Effector memory CD8-positive, alpha-beta T cell (primary cell): ENCODE measurements around the gene MRAP2.

Experiments used
- ATAC-seq: fragments of 150-1000 bp; cut with Tn5 transposase; replicated peaks from 2 replicates; pipeline ENCODE4 v1.10.0; 2021; ENCODE audit warnings: mild to moderate bottlenecking, moderate library complexity
- DNase-seq, 3 experiments: peaks; one replicate each; pipeline ENCODE4 v3.0.0; 2021
- H3K27ac Mint-ChIP-seq, 2 donors: one replicate each; pipeline ENCODE4 v1.8.0; 2022; ENCODE audit warnings: mild to moderate bottlenecking in 2 of 2, mixed read lengths in 2 of 2, moderate library complexity in 2 of 2
- H3K27me3 Mint-ChIP-seq, 2 donors: one replicate each; pipeline ENCODE4 v1.8.0; 2022; ENCODE audit warnings: mixed read lengths in 2 of 2
- H3K36me3 Mint-ChIP-seq: one replicate; pipeline ENCODE4 v1.8.0; 2022; ENCODE audit warnings: mild to moderate bottlenecking, moderate library complexity, mixed read lengths; ENCODE audit not compliant: insufficient read depth
- H3K4me1 Mint-ChIP-seq, 2 donors: one replicate each; pipeline ENCODE4 v1.8.0; 2022; ENCODE audit warnings: low read depth in 2 of 2, mixed read lengths in 2 of 2
- H3K4me3 Mint-ChIP-seq, 2 donors: one replicate each; pipeline ENCODE4 v1.8.0; 2022; ENCODE audit warnings: mild to moderate bottlenecking in 2 of 2, mixed read lengths in 2 of 2, moderate library complexity in 2 of 2
- H3K9me3 Mint-ChIP-seq, 2 donors: one replicate each; pipeline ENCODE4 v1.8.0; 2022; ENCODE audit warnings: mixed read lengths in 2 of 2
- total RNA-seq, 9 experiments: gene quantifications; one replicate each; lab custom pipeline; 2026; lab: John Stamatoyannopoulos, UW

The MRAP2 gene, protein sequence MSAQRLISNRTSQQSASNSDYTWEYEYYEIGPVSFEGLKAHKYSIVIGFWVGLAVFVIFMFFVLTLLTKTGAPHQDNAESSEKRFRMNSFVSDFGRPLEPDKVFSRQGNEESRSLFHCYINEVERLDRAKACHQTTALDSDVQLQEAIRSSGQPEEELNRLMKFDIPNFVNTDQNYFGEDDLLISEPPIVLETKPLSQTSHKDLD
- 0 to 0.06 (median 0) reads per million in 9 experiments for total RNA-seq

DNA sequence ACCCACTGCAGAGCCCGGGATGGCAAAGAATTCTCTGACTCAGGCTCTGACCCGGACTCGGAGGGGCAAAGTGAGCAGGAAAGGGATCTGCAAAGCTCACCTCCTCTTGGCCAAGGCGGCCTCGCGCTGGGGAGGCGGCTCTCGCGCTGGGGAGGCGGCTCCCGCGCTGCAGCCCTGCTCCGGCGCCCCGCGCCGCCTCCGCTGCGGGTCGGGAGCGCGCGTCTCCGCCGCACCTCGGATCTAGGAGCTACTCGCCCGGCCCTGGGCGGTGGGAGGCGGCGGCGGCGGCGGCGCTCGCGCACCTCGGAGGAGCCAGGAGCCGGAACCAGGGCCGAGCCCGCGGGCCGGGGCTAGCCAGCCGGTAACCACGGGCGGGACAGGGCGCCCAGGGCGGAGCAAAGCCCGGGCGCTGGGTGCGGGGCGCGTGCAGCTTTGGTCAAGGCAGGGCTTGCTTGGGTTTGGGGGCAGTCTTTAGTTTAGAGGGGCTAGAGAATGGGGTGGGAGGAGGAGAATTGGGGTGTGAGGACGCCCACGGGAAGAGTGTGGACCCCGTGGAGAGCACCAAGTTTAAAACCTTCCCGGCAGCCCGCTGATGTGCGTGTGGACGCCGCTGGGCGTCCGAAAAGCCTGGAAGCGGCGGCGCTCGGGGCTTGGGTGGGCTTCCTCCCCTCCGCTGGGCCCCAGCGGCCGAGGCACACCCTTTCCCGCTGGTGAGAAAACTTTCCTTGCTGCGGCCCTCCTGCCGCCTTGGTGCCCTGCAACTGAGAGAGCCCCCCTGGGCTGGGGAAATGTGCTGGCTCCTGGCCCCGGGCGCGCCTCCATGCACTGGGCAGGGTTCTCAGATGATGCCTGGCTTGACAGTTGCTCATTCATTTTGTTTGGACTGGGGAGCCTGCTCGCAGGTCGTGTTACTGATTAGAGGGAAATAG, at the start of gene MRAP2:
Gene MRAP2, plus strand, starts transcription at position 250 of the 929 bp plus-strand sequence. CDS start 21,547 bp downstream, outside the sequence.
- ATAC-seq (no peak), DNase-seq (no peak)
- Mint-ChIP-seq H3K36me3 (no peaks in the 10 kb centered on the region), H3K4me3 (peak within 1 kb of the TSS in 1 of 2 donors; percentile 33), H3K4me1 (peaks cover 0 to 2% of the 10 kb centered on the region in 2 donors), H3K27me3 (peaks cover 46 to 64% of the 10 kb centered on the region in 2 donors), H3K27ac (no peak within 1 kb of the TSS), H3K9me3 (peaks cover 0 to 7% of the 10 kb centered on the region in 2 donors)

DNA sequence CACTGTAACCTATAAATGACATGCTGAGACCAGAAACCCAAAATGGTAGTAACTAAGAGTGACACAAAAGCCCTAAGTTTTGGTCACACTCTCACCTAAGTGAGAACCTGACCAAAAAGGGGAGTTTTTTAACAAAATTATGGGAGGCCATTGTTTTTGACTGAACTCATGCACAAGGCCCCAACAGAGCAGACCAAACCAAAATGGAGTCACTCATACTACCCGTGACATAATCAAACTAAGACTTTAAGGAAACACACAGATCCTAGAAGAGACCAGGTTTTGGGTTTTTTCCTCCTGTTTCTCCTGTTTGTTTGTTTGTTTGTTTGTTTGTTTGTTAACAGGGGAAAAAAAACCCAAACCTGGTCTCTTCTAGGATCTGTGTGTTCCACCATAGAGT, 49.2 kb upstream of the MRAP2 start:
- Mint-ChIP-seq H3K27me3 (no peaks in the 10 kb centered on the region), H3K9me3 (peaks cover 0 to 3% of the 10 kb centered on the region in 2 donors), H3K27ac (no peak overlapping the region), H3K4me1 (no peaks in the 10 kb centered on the region), H3K36me3 (no peaks in the 10 kb centered on the region), H3K4me3 (no peak overlapping the region)
- DNase-seq (no peak), ATAC-seq (no peak)

DNA sequence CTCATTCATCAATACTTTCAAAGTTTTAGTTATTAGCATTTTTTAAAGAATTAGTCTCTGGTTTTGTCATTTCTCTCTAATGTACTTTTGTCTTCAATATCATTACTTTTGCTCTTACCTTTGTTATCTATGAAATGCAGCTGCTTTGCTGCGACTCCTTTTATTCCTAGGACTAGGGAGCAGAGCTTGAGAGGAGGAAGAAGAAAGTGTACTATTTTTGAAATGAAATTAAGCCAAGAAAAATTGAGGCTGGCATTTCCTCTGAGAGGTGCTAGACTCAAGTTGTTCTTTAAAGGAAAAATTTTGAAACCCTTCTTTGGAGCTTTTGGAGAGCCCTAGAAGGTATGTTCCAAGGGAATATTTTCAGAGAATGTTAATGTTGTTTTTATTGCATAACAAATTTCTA, 48.3 kb upstream of the MRAP2 start:
- Mint-ChIP-seq H3K9me3 (no peaks in the 10 kb centered on the region), H3K4me3 (no peak overlapping the region), H3K4me1 (no peaks in the 10 kb centered on the region), H3K36me3 (no peaks in the 10 kb centered on the region), H3K27ac (no peak overlapping the region), H3K27me3 (no peaks in the 10 kb centered on the region)
- no peak for ATAC-seq
- DNase-seq = no peak

DNA sequence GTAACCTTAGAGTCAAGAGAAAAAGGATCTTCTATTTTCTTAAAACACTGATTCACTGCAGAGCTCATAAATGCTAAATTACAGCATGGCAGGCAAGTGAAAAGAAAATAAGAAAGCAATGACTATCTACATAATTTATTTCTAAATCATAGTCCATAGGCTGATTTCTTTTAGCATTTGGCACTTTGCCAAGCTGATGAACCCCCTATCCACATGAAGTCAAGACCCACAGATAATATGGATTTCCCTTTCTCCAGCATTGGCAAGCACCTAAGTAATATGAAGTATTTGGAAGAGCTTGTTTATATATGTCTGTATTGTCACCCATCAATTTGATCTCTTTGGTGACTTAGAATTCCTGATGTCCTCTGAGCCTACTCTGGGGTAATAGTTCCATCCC, 47.9 kb upstream of the MRAP2 start:
- DNase-seq (no peak), ATAC-seq (no peak)
- no peaks in the 10 kb centered on the region for H3K36me3 Mint-ChIP-seq
- H3K4me3 Mint-ChIP-seq = no peak overlapping the region
- H3K4me1 Mint-ChIP-seq = no peaks in the 10 kb centered on the region
- H3K9me3 Mint-ChIP-seq = no peaks in the 10 kb centered on the region
- H3K27ac Mint-ChIP-seq = no peak overlapping the region
- no peaks in the 10 kb centered on the region for H3K27me3 Mint-ChIP-seq

DNA sequence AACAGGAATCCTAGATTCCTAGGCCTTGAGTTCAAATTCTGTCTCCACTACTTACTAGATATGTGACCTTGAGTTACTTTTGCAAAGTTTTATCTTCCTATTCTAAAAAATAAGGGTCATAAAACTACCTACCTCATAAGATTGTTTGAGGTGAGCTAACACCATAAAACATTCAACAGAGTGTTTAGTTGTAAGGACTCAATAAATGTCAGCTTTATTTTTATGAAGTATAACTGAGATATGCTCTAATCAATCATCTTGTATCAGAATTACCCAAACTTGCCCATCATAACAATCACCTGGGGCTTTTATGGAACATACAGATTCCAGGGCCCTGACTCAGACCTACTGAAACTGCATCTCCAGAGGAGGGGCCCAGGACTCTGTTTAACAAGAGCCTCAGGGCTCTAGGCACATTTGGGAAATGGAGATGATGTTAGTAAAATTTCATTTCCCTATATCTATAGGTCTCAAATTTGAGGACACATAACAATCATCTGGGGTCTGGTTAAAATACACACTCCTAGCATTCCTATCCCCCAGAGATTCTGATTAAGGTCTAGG, 35.5 kb upstream of the MRAP2 start:
- H3K4me3 Mint-ChIP-seq = no peak overlapping the region
- ATAC-seq = no peak
- H3K27me3 Mint-ChIP-seq = peaks cover 11 to 21% of the 10 kb centered on the region in 2 donors
- no peaks in the 10 kb centered on the region for H3K4me1 Mint-ChIP-seq
- H3K36me3 Mint-ChIP-seq = no peaks in the 10 kb centered on the region
- no peak overlapping the region for H3K27ac Mint-ChIP-seq
- no peak for DNase-seq
- H3K9me3 Mint-ChIP-seq = no peaks in the 10 kb centered on the region

DNA sequence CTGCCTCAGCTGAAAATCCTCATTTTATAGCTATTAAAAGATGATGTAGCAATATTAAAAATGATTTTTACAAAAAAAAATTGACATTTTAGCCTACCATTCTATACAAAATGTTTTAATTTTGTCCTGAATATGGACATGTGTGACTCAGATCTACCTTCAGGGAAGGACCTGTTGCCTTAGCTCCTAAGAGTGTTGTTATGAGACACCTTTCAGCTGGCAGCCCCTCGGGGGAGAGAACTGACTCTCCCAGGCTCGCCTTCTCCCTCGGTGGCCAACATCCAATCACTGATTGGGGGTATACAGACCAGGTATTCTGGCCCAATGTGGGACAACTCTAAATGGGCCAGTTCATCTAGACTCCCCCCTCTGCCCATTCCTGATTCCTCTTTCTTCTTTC, 32.5 kb upstream of the MRAP2 start:
- H3K36me3 Mint-ChIP-seq = no peaks in the 10 kb centered on the region
- H3K27me3 Mint-ChIP-seq = peaks cover 18 to 32% of the 10 kb centered on the region in 2 donors
- no peak overlapping the region for H3K4me3 Mint-ChIP-seq
- no peak for ATAC-seq
- H3K27ac Mint-ChIP-seq = peak overlapping the region in 1 of 2 donors; percentile 9
- DNase-seq = no peak
- no peaks in the 10 kb centered on the region for H3K4me1 Mint-ChIP-seq
- no peaks in the 10 kb centered on the region for H3K9me3 Mint-ChIP-seq

DNA sequence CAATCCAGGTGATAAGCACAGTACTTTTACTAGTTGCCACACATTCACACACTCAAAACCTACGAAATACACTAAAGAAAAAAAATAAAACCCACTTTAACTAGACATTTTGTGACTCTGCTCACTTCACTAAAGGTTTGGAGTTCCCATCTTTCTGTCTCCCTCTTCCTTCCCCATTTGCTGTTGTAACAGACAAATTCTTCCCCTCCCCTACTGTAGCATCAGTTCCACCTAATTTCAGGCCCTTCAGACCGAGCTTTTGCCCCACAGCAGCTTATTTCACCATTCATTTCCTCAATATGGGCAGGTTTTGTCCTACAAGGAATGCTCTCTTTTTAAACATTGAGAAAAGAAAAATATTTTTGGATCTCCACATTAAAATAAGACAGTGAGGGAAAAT, 31.3 kb upstream of the MRAP2 start:
- no peaks in the 10 kb centered on the region for H3K36me3 Mint-ChIP-seq
- H3K9me3 Mint-ChIP-seq = no peaks in the 10 kb centered on the region
- ATAC-seq (no peak), DNase-seq (no peak)
- H3K4me1 Mint-ChIP-seq = no peaks in the 10 kb centered on the region
- no peak overlapping the region for H3K27ac Mint-ChIP-seq
- H3K27me3 Mint-ChIP-seq = peaks cover 19 to 36% of the 10 kb centered on the region in 2 donors
- H3K4me3 Mint-ChIP-seq = no peak overlapping the region

DNA sequence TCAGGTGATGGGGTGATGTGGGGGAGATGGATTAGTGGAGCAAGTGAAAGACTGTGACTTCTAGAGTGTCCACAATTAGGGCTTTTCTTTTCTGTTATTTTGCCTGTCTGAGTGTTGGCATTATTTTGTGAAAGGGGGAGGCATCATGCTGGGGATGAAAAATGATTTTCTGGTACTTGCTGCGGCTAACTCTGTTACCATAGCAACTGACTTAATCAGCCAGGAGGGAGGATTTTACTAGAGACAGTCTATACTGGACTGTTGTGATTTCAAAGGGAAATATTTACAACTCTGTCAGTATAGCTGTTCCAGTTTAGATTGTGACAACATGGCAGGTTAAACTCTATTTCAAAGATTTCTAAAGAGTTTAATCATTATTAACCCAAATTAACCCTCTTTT, 30.4 kb upstream of the MRAP2 start:
- Mint-ChIP-seq H3K27ac (no peak overlapping the region), H3K36me3 (no peaks in the 10 kb centered on the region), H3K9me3 (no peaks in the 10 kb centered on the region), H3K4me1 (no peaks in the 10 kb centered on the region), H3K27me3 (peaks cover 19 to 45% of the 10 kb centered on the region in 2 donors), H3K4me3 (no peak overlapping the region)
- ATAC-seq (no peak), DNase-seq (no peak)

DNA sequence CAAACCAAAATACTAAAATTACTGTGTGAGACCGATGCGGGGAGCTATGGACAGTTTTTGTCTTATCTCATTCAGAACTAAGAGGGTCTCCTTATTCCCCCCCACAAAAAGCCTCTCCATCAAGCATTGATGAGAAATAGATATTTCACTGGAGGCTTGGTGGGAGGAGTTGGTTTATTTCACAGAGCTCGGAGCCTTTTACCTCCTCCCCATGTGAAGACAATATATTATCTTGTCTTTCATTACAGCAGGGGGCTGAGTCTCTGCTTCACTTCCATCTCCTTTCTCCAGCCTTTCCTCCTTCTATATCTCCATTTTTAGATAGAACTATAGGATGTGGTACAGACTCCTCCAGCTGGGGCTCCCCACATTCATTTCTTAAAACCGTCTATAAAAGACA, 29.9 kb upstream of the MRAP2 start:
- no peaks in the 10 kb centered on the region for H3K4me1 Mint-ChIP-seq
- DNase-seq (no peak), ATAC-seq (no peak)
- H3K27ac Mint-ChIP-seq = no peak overlapping the region
- no peak overlapping the region for H3K4me3 Mint-ChIP-seq
- H3K9me3 Mint-ChIP-seq = no peaks in the 10 kb centered on the region
- no peaks in the 10 kb centered on the region for H3K36me3 Mint-ChIP-seq
- peaks cover 19 to 46% of the 10 kb centered on the region in 2 donors for H3K27me3 Mint-ChIP-seq

DNA sequence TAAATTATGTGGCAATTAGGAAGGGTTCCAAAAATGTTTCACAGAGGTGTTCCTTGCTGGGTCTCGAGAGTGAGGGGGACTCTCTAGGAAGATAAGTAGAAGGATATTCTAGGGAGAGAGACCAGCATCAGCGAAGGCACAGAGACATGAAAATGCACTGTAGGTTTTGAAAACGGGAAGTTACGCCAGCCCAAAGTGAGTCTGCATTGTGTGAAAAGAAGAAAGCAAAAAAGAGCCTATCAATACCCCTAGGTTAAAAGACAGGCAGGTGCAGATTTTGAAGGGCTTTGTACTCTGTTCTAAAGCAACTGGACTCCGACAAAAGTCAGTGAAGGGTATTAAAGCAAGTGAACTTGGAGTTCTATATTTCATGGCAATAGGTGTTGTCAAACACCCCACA, 25.7 kb upstream of the MRAP2 start:
- Mint-ChIP-seq H3K9me3 (no peaks in the 10 kb centered on the region), H3K4me3 (no peak overlapping the region), H3K27me3 (peaks cover 10 to 42% of the 10 kb centered on the region in 2 donors), H3K4me1 (no peaks in the 10 kb centered on the region), H3K27ac (no peak overlapping the region), H3K36me3 (no peaks in the 10 kb centered on the region)
- DNase-seq (no peak), ATAC-seq (no peak)

DNA sequence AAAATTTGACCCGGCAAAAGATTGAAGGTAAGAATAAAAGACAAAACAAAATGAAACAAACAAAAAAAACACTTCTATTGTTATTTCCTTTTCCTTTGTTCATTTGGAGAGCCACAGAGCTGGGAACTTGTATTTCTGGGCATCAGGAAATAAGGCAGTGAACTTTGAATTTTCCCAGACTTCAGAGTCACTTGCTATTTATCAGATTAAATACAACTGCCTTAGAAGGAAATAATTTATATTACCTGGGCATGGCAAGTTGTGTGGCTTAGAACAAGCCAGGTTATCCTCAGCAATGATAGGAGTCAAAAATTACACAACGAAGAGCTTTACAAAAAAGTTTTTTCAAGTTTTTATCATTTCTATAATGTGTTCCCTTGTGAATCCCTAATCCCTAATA, 20.2 kb upstream of the MRAP2 start:
- no peak overlapping the region for H3K4me3 Mint-ChIP-seq
- H3K9me3 Mint-ChIP-seq = no peaks in the 10 kb centered on the region
- ATAC-seq = no peak
- peaks cover 0 to 14% of the 10 kb centered on the region in 2 donors for H3K27me3 Mint-ChIP-seq
- no peaks in the 10 kb centered on the region for H3K4me1 Mint-ChIP-seq
- no peak for DNase-seq
- H3K36me3 Mint-ChIP-seq = no peaks in the 10 kb centered on the region
- H3K27ac Mint-ChIP-seq = no peak overlapping the region

DNA sequence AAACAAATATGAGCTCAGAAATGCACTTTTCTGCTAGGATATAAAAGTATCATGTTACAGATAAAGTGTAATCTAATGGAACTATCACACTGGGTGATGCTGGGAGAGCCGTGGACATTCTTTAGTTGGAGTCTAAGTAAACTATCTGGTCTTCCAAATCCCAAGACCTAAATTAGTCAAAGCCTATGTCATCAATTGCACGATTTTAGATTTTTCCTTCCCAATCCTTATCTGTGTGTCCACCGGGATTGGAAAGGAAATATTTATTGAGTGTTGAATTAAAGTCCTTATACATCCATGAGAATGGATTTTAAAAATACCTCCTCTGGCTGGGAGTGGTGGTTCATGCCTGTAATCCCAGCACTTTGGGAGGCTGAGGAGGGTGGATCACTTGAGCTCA, 19.6 kb upstream of the MRAP2 start:
- Mint-ChIP-seq H3K27ac (no peak overlapping the region), H3K27me3 (peaks cover 0 to 14% of the 10 kb centered on the region in 2 donors), H3K4me3 (no peak overlapping the region), H3K36me3 (no peaks in the 10 kb centered on the region), H3K9me3 (no peaks in the 10 kb centered on the region), H3K4me1 (no peaks in the 10 kb centered on the region)
- no peak for ATAC-seq
- no peak for DNase-seq

DNA sequence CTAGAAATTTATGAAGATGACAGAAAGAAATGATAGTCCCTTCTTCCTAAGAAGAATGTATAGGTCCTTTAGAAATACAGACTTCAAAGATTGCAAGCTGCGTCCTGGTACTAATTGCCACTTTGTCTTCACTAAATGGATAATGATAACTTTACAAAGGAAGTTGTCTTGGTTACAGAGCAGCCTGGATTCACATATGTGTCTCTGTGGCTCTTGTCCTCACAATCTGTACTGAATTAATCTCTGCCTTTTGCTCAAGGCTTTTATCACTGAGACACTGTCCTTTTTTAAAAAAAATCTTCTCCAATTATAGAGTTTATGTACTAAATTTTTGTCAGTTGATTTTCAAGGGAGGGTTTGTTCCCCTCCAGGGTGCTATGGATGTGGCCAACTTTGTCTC, 17.5 kb upstream of the MRAP2 start:
- DNase-seq (no peak), ATAC-seq (no peak)

More for the DNA sequence above, 17.5 kb upstream of the MRAP2 start:
- Mint-ChIP-seq H3K27me3 (no peaks in the 10 kb centered on the region), H3K36me3 (no peaks in the 10 kb centered on the region), H3K9me3 (no peaks in the 10 kb centered on the region), H3K4me3 (no peak overlapping the region), H3K4me1 (no peaks in the 10 kb centered on the region), H3K27ac (no peak overlapping the region)
